Astrocyte (in vitro differentiated cells and primary cell): Measurements from ENCODE around the gene TENM4.

Experiments used
- EZH2 ChIP-seq: IDR thresholded peaks from 2 replicates; pipeline ENCODE4 v1.6.1; 2012; ENCODE audit warnings: mild to moderate bottlenecking, low read length, inconsistent platforms; ENCODE audit not compliant: insufficient read depth
- TF ChIP-seq, protein P1 (sequence below): IDR thresholded peaks from 2 replicates; pipeline ENCODE4 v1.5.1; 2011; ENCODE audit warnings: low read depth, mild to moderate bottlenecking, inconsistent platforms, low read length, moderate library complexity; ENCODE audit not compliant: insufficient read depth

DNA sequence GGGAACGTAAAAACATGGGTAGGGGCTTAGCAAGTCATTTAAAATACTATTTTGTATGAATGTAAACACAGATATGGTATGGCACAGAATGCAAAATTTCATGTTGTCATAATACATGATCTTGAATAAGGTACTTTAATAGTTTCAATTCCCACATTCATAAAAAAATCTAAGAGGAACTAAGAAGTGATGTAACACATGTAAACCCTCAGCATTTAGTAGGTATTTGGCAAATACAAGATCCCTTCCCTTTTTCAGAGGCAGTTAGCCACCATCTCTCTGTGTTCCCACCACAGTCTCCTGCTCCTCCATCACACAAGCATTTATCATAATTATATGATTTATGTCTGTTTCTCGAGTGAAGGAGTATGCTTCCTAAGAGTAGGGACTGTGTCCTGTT is 251.8 kb downstream of the TENM4 start:
- TF ChIP-seq, protein P1, sequence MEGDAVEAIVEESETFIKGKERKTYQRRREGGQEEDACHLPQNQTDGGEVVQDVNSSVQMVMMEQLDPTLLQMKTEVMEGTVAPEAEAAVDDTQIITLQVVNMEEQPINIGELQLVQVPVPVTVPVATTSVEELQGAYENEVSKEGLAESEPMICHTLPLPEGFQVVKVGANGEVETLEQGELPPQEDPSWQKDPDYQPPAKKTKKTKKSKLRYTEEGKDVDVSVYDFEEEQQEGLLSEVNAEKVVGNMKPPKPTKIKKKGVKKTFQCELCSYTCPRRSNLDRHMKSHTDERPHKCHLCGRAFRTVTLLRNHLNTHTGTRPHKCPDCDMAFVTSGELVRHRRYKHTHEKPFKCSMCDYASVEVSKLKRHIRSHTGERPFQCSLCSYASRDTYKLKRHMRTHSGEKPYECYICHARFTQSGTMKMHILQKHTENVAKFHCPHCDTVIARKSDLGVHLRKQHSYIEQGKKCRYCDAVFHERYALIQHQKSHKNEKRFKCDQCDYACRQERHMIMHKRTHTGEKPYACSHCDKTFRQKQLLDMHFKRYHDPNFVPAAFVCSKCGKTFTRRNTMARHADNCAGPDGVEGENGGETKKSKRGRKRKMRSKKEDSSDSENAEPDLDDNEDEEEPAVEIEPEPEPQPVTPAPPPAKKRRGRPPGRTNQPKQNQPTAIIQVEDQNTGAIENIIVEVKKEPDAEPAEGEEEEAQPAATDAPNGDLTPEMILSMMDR = no peak
- no peak for TF ChIP-seq EZH2
